ENCODE results near the gene ABCD3. TPM values are rescaled to one million over a fixed set of nuclear protein-coding genes. Genes with fewer than 3 reads are reported as not detected.
A peak's percentile ranks its signal among the peaks of the same experiment; 100 is the strongest.

ABCD3 gene
- total and polyA plus RNA-seq, 2 of the 4 experiments (the other 2 are of a cell fraction), result 13.6 to 32.6 TPM

- H4K8ac ChIP-seq (ENCODE audit: low read depth in 2 of 2, low read length in 2 of 2), result no peak overlapping the region
- H3K56ac ChIP-seq (ENCODE audit: extremely low read depth, insufficient read depth, low read length), result no peak overlapping the region
- no peak overlapping the region for H3K4me2 ChIP-seq (ENCODE audit: low read depth, low read length)
- no CpG with 5 or more reads among the region's 2 CpGs for WGBS, 2 experiments (ENCODE audit: extremely low coverage in 2 of 2, insufficient read length in 1 of 2)
- H3K4me1 ChIP-seq (ENCODE audit: control insufficient read depth, insufficient read depth, low read length), result no peaks in the 10 kb centered on the region
- no peak overlapping the region for H3K4me3 ChIP-seq (ENCODE audit: insufficient read depth, low read depth, low read length)
- H2BK20ac ChIP-seq (ENCODE audit: low read depth, low read length), result no peak overlapping the region
- H2BK5ac ChIP-seq (ENCODE audit: low read depth, low read length, poor library complexity, severe bottlenecking), result no peak overlapping the region
- ChIA-PET POLR2A (ENCODE audit: unreplicated experiment) (no interaction called here), CTCF (interaction anchor here (0.5 to 1.2 kb wide), 6 partner anchors 8 to 550 kb away, joined by 3 to 7 read pairs (median 4); no protein-coding TSS in a partner anchor)
- no peak overlapping the region for H2BK15ac ChIP-seq (ENCODE audit: low read depth, low read length)
- in situ Hi-C loops (cut with MboI; ENCODE audit: low sequenced_read_pairs), result no loop called here
- no peaks in the 10 kb centered on the region for H3K36me3 ChIP-seq (ENCODE audit: control insufficient read depth, insufficient read depth, low read length)
- H3K79me1 ChIP-seq (ENCODE audit: low read depth in 1 of 2, low read length in 2 of 2), result no peaks in the 10 kb centered on the region
- TF ChIP-seq MXI1 (IDR thresholded peaks at IDR 0.05; ENCODE audit: borderline replicate concordance, low read depth, low read length), result no peak
- TF ChIP-seq RAD21 (IDR thresholded peaks at IDR 0.05; ENCODE audit: low read length), result peak; percentile 65
- TF ChIP-seq SMC3 (IDR thresholded peaks at IDR 0.05; ENCODE audit: low read depth, low read length), result peak; percentile 68; the same call in 1 of the 2 replicates
- TF ChIP-seq RFX5 (IDR thresholded peaks at IDR 0.05; ENCODE audit: low read depth, low read length), result no peak
- peak; percentile 66 for TF ChIP-seq CTCF (conservative IDR thresholded peaks at IDR 0.05; ENCODE audit: low read depth, low read length)
- TF ChIP-seq FOS (IDR thresholded peaks at IDR 0.05; ENCODE audit: low read depth, low read length), result no peak
- TF ChIP-seq NFE2L2 (IDR thresholded peaks at IDR 0.05; ENCODE audit: low read depth, low read length), result no peak
- H3K9me1 ChIP-seq (ENCODE audit: insufficient read depth, low read length), result no peaks in the 10 kb centered on the region
- H2BK120ac ChIP-seq (ENCODE audit: low read depth, low read length), result no peak overlapping the region
- no peak overlapping the region for H4K91ac ChIP-seq (ENCODE audit: insufficient read depth, low read depth, low read length)
- ATAC-seq (ENCODE audit: low read depth) (peak; percentile 82), DNase-seq (peak; percentile 24)
- H3K18ac ChIP-seq (ENCODE audit: low read depth, low read length), result no peak overlapping the region
- H3K14ac ChIP-seq (replicated peaks; ENCODE audit: low read depth, low read length), result no peak overlapping the region
- no peak overlapping the region for H4K5ac ChIP-seq (ENCODE audit: low read depth, low read length)
- dilution Hi-C loops (cut with HindIII; ENCODE audit: low sequenced_read_pairs, unreplicated experiment), result no loop called here
- no peak overlapping the region for H3K27ac ChIP-seq (ENCODE audit: insufficient read depth, low read length)
- no peaks in the 10 kb centered on the region for H4K20me1 ChIP-seq (ENCODE audit: insufficient read depth, low read length)
- H3K4ac ChIP-seq (ENCODE audit: low read depth, low read length), result 0 out of 2 replicates have a peak overlapping the region, but pooled peaks have one; percentile 11
- H3K23ac ChIP-seq (ENCODE audit: low read depth, low read length), result no peak overlapping the region
- no peaks in the 10 kb centered on the region for H3K9me3 ChIP-seq (ENCODE audit: control insufficient read depth, insufficient read depth, low read length)
- no TSS peak for BruUV-seq (replicated peaks)
- intact Hi-C loops (cut with micrococcal nuclease), result loop anchor here (1.0 kb wide), 1 partner anchor 288 kb away; no protein-coding TSS in a partner anchor
- no peaks in the 10 kb centered on the region for H3K27me3 ChIP-seq (ENCODE audit: control insufficient read depth, insufficient read depth, low read length)
- no peak overlapping the region for H3K9ac ChIP-seq (ENCODE audit: low read depth, low read length)
- H2AFZ ChIP-seq (replicated peaks; ENCODE audit: low read length, poor library complexity), result no peak overlapping the region
- H2AK5ac ChIP-seq (ENCODE audit: low read depth, low read length), result no peak overlapping the region
- no peak overlapping the region for H2AK9ac ChIP-seq (replicated peaks; ENCODE audit: low read depth, low read length, poor library complexity)
These were observed 96.0 kb downstream of the ABCD3 start for GRCh38 chr1:94514095-94514727.
